Stimulated activated CD8-positive, alpha-beta memory T cell treated with anti-CD3 and anti-CD28 coated beads, Interleukin-4, amount 100 ng/mL, for 4 hours (primary cell): Measurements from ENCODE around the gene INPP4A.
"Not testable (repeated sequence)": the region's sequence is repeated elsewhere in the genome, so short reads cannot be mapped to it uniquely, and the experiment has no call there.

Source experiments
- DNase-seq, 2 donors: peaks; one replicate each; pipeline ENCODE4 v3.0.0-alpha.2; 2020; ENCODE audit warnings: low read depth in 2 of 2, low spot score in 1 of 2

INPP4A gene

GRCh38 chr2:98435670-98436069 is 9.0 kb upstream of the INPP4A start:
- DNase-seq, result not testable (repeated sequence)

GRCh38 chr2:98436734-98437133 is 7.9 kb upstream of the INPP4A start:
- no peak for DNase-seq

GRCh38 chr2:98438190-98439133 is 6.2 kb upstream of the INPP4A start:
- DNase-seq, result no peak

GRCh38 chr2:98441706-98442450 is 2.8 kb upstream of the INPP4A start:
- DNase-seq, result no peak

GRCh38 chr2:98442488-98442887 is 2.2 kb upstream of the INPP4A start:
- no peak for DNase-seq

- DNase-seq, result no peak
Measured at GRCh38 chr2:98445177-98445682, 572 bp downstream of the INPP4A start.

- no peak for DNase-seq
Measured at GRCh38 chr2:98445683-98446581, 1.3 kb downstream of the INPP4A start.

GRCh38 chr2:98446850-98447249 is 2.2 kb downstream of the INPP4A start:
- DNase-seq, result no peak

- DNase-seq, result no peak
Measured at GRCh38 chr2:98448441-98449145, 3.9 kb downstream of the INPP4A start.

GRCh38 chr2:98452396-98453027 is 7.9 kb downstream of the INPP4A start:
- no peak for DNase-seq

- no peak for DNase-seq
Measured at GRCh38 chr2:98453083-98453482, 8.4 kb downstream of the INPP4A start.

- no peak for DNase-seq
Measured at GRCh38 chr2:98453531-98453930, 8.9 kb downstream of the INPP4A start.

GRCh38 chr2:98454073-98454472 is 9.4 kb downstream of the INPP4A start:
- DNase-seq, result no peak

GRCh38 chr2:98454500-98455235 is 10.0 kb downstream of the INPP4A start:
- no peak for DNase-seq

- no peak for DNase-seq
Measured at GRCh38 chr2:98455494-98455976, 10.9 kb downstream of the INPP4A start.

- DNase-seq, result no peak
Measured at GRCh38 chr2:98457045-98457696, 12.5 kb downstream of the INPP4A start.

GRCh38 chr2:98458207-98458606 is 13.5 kb downstream of the INPP4A start:
- DNase-seq, result no peak

GRCh38 chr2:98458667-98459380 is 14.2 kb downstream of the INPP4A start:
- DNase-seq, result no peak
